ENCODE results near the gene FZD2. TPM values are rescaled to one million over a fixed set of nuclear protein-coding genes. Genes with fewer than 3 reads are reported as not detected.

FZD2 gene
- total and polyA plus RNA-seq, 9 of the 15 experiments (the other 6 are each of a cell fraction or from before 2014, with no cell fraction given) = 0.03 to 4.5 (median 1.1) TPM; not detected in 1

- TF ChIP-seq MAX (CRISPR knock-in tag; IDR thresholded peaks at IDR 0.05) (peak; percentile 50; the same call in 1 of the 2 replicates), TAF9B (IDR thresholded peaks at IDR 0.05; ENCODE audit: partially characterized antibody) (peak; percentile 23)
These were observed 45.8 kb upstream of the FZD2 start (continued) for GRCh38 chr17:44511241-44512134.

- Histone ChIP-seq H3K9ac (ENCODE audit: insufficient read depth in 1 of 2, low read depth in 2 of 2, low read length in 2 of 2) (no peak overlapping the region), H3K9me1 (ENCODE audit: control insufficient read depth, insufficient read depth, low read length) (no peaks in the 10 kb centered on the region), H2AFZ (ENCODE audit: low read depth, low read length) (no peak overlapping the region), H3K4me1 (replicated peaks in 1 of 2; ENCODE audit: control insufficient read depth in 2 of 2, insufficient read depth in 2 of 2, low read length in 2 of 2) (peaks cover 3 to 4% of the 10 kb centered on the region in 2 experiments; a peak in 3 of 5 replicates), H4K20me1 (replicated peaks; ENCODE audit: control insufficient read depth, insufficient read depth, low read length) (no peaks in the 10 kb centered on the region), H3K4me3 (no peak overlapping the region), H3K27ac (ENCODE audit: extremely low read depth, low read depth, low read length) (no peak overlapping the region), H3K79me2 (ENCODE audit: control insufficient read depth, insufficient read depth, low read length) (no peaks in the 10 kb centered on the region), H3K9me3 (replicated peaks; ENCODE audit: control insufficient read depth, insufficient read depth, low read depth, low read length) (no peaks in the 10 kb centered on the region), H3K27me3 (ENCODE audit: control insufficient read depth in 2 of 2, insufficient read depth in 2 of 2, low read length in 2 of 2) (no peaks in the 10 kb centered on the region), H3K4me2 (ENCODE audit: insufficient read depth, low read length) (no peak overlapping the region), H3K36me3 (ENCODE audit: control insufficient read depth, insufficient read depth, low read length) (no peaks in the 10 kb centered on the region)
- ChIA-PET POLR2A (interaction anchor here (0.7 kb wide), 1 partner anchor 133 kb away, joined by 3 read pairs; no protein-coding TSS in a partner anchor), CTCF (ENCODE audit: low intra/inter-chr PET ratio) (no interaction called here)
- no peak for ATAC-seq
- FAIRE-seq = no peak
- WGBS (ENCODE audit: insufficient coverage, low coverage, missing lambda C conversion rate) = 4% methylated on average over 3 of the region's 3 CpGs
- intact Hi-C loops (cut with micrococcal nuclease) = no loop called here
- in situ Hi-C loops (cut with MboI) = loop anchor here (5.0 kb wide), 1 partner anchor 316 kb away; no protein-coding TSS in a partner anchor
- no TSS peak for BruUV-seq (replicated peaks)
- TF ChIP-seq SNRNP70 (optimal IDR thresholded peaks at IDR 0.05; ENCODE audit: low read depth, low read length) (no peak), MAFG (tag; conservative IDR thresholded peaks at IDR 0.05) (no peak), ZNF224 (CRISPR knock-in tag; IDR thresholded peaks at IDR 0.05) (no peak), ZNF79 (CRISPR knock-in tag; IDR thresholded peaks at IDR 0.05; ENCODE audit: low read depth) (no peak), NFE2 (IDR thresholded peaks at IDR 0.05; ENCODE audit: low read depth) (no peak), CREM (IDR thresholded peaks at IDR 0.05; ENCODE audit: low read depth) (no peak), FOXP1 (CRISPR knock-in tag; IDR thresholded peaks at IDR 0.05) (no peak), ZNF780A (CRISPR knock-in tag; IDR thresholded peaks at IDR 0.05) (no peak), TRIM25 (IDR thresholded peaks at IDR 0.05; ENCODE audit: borderline replicate concordance) (no peak), ZNF311 (CRISPR knock-in tag; IDR thresholded peaks at IDR 0.05) (no peak), ZSCAN29 (IDR thresholded peaks at IDR 0.05) (no peak), PHF20 (IDR thresholded peaks at IDR 0.05; ENCODE audit: partially characterized antibody) (no peak), EP400 (IDR thresholded peaks at IDR 0.05) (no peak)
- no peak for DNase-seq (ENCODE audit: extremely low read depth in 1 of 4, low spot score in 3 of 4)
These were observed 39.3 kb upstream of the FZD2 start for GRCh38 chr17:44518032-44518431.

Measured in K562 (cell line).